Measurements from ENCODE around the gene FGF22.

DNA sequence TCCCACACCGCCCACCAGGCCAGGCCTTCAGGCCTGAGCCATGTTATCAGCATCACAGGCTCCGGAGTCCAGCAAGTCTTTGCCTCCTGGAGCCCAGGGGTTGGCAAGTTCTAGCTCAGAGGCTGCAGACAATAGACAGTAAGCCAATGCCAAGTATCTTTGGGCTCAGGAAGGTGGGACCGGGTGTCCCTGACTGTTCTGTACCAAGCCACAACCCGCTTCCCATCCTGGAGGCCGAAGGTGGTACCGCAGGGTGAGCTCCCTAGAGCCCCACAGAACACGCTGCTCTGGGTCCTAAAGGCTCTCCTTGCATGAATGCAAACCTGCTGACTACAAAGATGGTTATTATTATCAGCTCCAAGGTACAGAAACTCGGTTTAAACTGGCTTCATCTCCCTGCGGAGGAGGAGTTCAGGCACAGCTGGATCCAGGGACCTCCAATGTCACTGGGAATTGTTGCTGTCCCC lies 31.0 kb downstream of the FGF22 start:
- TF ChIP-seq SIN3A (IDR thresholded peaks at IDR 0.05; ENCODE audit: borderline replicate concordance, insufficient read depth, low read length): no peak
- no peak for TF ChIP-seq POLR2AphosphoS5 (IDR thresholded peaks at IDR 0.05; ENCODE audit: low read depth, low read length)
- no peak for TF ChIP-seq TAF1 (IDR thresholded peaks at IDR 0.05; ENCODE audit: borderline replicate concordance, insufficient read depth, low read length)
- TF ChIP-seq, protein P1, sequence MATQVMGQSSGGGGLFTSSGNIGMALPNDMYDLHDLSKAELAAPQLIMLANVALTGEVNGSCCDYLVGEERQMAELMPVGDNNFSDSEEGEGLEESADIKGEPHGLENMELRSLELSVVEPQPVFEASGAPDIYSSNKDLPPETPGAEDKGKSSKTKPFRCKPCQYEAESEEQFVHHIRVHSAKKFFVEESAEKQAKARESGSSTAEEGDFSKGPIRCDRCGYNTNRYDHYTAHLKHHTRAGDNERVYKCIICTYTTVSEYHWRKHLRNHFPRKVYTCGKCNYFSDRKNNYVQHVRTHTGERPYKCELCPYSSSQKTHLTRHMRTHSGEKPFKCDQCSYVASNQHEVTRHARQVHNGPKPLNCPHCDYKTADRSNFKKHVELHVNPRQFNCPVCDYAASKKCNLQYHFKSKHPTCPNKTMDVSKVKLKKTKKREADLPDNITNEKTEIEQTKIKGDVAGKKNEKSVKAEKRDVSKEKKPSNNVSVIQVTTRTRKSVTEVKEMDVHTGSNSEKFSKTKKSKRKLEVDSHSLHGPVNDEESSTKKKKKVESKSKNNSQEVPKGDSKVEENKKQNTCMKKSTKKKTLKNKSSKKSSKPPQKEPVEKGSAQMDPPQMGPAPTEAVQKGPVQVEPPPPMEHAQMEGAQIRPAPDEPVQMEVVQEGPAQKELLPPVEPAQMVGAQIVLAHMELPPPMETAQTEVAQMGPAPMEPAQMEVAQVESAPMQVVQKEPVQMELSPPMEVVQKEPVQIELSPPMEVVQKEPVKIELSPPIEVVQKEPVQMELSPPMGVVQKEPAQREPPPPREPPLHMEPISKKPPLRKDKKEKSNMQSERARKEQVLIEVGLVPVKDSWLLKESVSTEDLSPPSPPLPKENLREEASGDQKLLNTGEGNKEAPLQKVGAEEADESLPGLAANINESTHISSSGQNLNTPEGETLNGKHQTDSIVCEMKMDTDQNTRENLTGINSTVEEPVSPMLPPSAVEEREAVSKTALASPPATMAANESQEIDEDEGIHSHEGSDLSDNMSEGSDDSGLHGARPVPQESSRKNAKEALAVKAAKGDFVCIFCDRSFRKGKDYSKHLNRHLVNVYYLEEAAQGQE (IDR thresholded peaks at IDR 0.05; ENCODE audit: insufficient read depth in 1 of 2, low read depth in 2 of 2, low read length in 2 of 2): no peak
- TF ChIP-seq FOXP2 (optimal IDR thresholded peaks at IDR 0.05; ENCODE audit: borderline replicate concordance, extremely low read depth, extremely low read length, insufficient read depth): no peak
